ENCODE data around the gene CYP20A1.
"Not testable (repeated sequence)": the region's sequence is repeated elsewhere in the genome, so short reads cannot be mapped to it uniquely, and the experiment has no call there.

Gene CYP20A1

GRCh38 chr2:203280428-203281064 lies 41.7 kb downstream of the CYP20A1 start:
- DNase-seq (ENCODE audit: low read depth in 2 of 2): no peak

- DNase-seq (ENCODE audit: low read depth in 2 of 2): no peak
Measured at GRCh38 chr2:203282101-203282500, 43.3 kb downstream of the CYP20A1 start.

- DNase-seq (ENCODE audit: low read depth in 2 of 2): no peak
Measured at GRCh38 chr2:203286532-203286931, 47.7 kb downstream of the CYP20A1 start.

- DNase-seq (ENCODE audit: low read depth in 2 of 2): no peak
Measured at GRCh38 chr2:203301667-203302066, 62.8 kb downstream of the CYP20A1 start.

- not testable (repeated sequence) for DNase-seq (ENCODE audit: low read depth in 2 of 2)
Measured at GRCh38 chr2:203302586-203302985, 63.8 kb downstream of the CYP20A1 start.

GRCh38 chr2:203310688-203311436 lies 72.0 kb downstream of the CYP20A1 start:
- no peak for DNase-seq (ENCODE audit: low read depth in 2 of 2)

GRCh38 chr2:203326356-203326755 lies 87.5 kb downstream of the CYP20A1 start:
- DNase-seq (ENCODE audit: low read depth in 2 of 2): no peak

- no peak for DNase-seq (ENCODE audit: low read depth in 2 of 2)
Measured at GRCh38 chr2:203327582-203327900, 88.7 kb downstream of the CYP20A1 start.

- DNase-seq (ENCODE audit: low read depth in 2 of 2): peak; percentile 52 to 58
Measured at GRCh38 chr2:203327901-203328759, 89.3 kb downstream of the CYP20A1 start, which contains the start of gene ABI2. Gene ABI2 (plus strand): TSS chr2:203328394. CDS start chr2:203328515, 121 bp downstream.

- peak; percentile 37 to 47 for DNase-seq (ENCODE audit: low read depth in 2 of 2)
Measured at GRCh38 chr2:203328760-203329540, 90.1 kb downstream of the CYP20A1 start.

- DNase-seq (ENCODE audit: low read depth in 2 of 2): no peak
Measured at GRCh38 chr2:203330434-203330833, 91.6 kb downstream of the CYP20A1 start.

GRCh38 chr2:203338322-203338721 lies 99.5 kb downstream of the CYP20A1 start:
- DNase-seq (ENCODE audit: low read depth in 2 of 2): no peak

GRCh38 chr2:203340791-203341487 lies 102.1 kb downstream of the CYP20A1 start:
- no peak for DNase-seq (ENCODE audit: low read depth in 2 of 2)

- no peak for DNase-seq (ENCODE audit: low read depth in 2 of 2)
Measured at GRCh38 chr2:203341741-203342310, 103.0 kb downstream of the CYP20A1 start.

GRCh38 chr2:203342374-203342773 lies 103.6 kb downstream of the CYP20A1 start:
- DNase-seq (ENCODE audit: low read depth in 2 of 2): not testable (repeated sequence)

GRCh38 chr2:203344667-203345066 lies 105.8 kb downstream of the CYP20A1 start:
- DNase-seq (ENCODE audit: low read depth in 2 of 2): no peak

GRCh38 chr2:203346612-203347011 lies 107.8 kb downstream of the CYP20A1 start:
- DNase-seq (ENCODE audit: low read depth in 2 of 2): no peak

GRCh38 chr2:203347375-203347774 lies 108.6 kb downstream of the CYP20A1 start:
- DNase-seq (ENCODE audit: low read depth in 2 of 2): no peak

- DNase-seq (ENCODE audit: low read depth in 2 of 2): no peak
Measured at GRCh38 chr2:203352604-203353255, 113.9 kb downstream of the CYP20A1 start.

GRCh38 chr2:203354966-203355365 lies 116.1 kb downstream of the CYP20A1 start:
- DNase-seq (ENCODE audit: low read depth in 2 of 2): no peak
